ENCODE results near the gene BCL2L11. TPM values are rescaled to one million over a fixed set of nuclear protein-coding genes. Genes with fewer than 3 reads are reported as not detected.

Gene BCL2L11
- total RNA-seq, 4 donors from 2014 or later: 8.8 to 41.8 (median 36.1) TPM

GRCh38 chr2:111165084-111165483 lies 44.4 kb downstream of the BCL2L11 start:
- DNase-seq: no peak
- TF ChIP-seq POLR2AphosphoS5 (IDR thresholded peaks at IDR 0.05): no peak
- no peak for TF ChIP-seq EP300 (IDR thresholded peaks at IDR 0.05; ENCODE audit: low read depth)
- TF ChIP-seq POLR2A (IDR thresholded peaks at IDR 0.05): no peak
- no peak for TF ChIP-seq CTCF (IDR thresholded peaks at IDR 0.05)

GRCh38 chr2:111166115-111166514 lies 45.4 kb downstream of the BCL2L11 start:
- intact Hi-C loops (cut with DNase I; ENCODE audit: low total_unique reads): no loop called here
- in situ Hi-C loops (cut with MboI; ENCODE audit: low pct_ligation_motif_present in 1 of 4, low pct_unique_long_range_greater_than_20kb in 1 of 4, low sequenced_read_pairs in 3 of 4): no loop called here
- Histone ChIP-seq H3K4me1 (peaks cover 5 to 27% (median 10%) of the 10 kb centered on the region in 4 donors), H3K9me3 (no peaks in the 10 kb centered on the region), H3K27ac (no peak overlapping the region), H3K4me3 (no peak overlapping the region), H3K27me3 (no peaks in the 10 kb centered on the region), H3K36me3 (peaks cover 0 to 15% (median 0%) of the 10 kb centered on the region in 4 donors)
- no peak for DNase-seq
- 92 to 100% methylated on average over 2 to 5 of the region's 5 CpGs for WGBS, 2 donors (ENCODE audit: low coverage in 1 of 2)
- TF ChIP-seq POLR2AphosphoS5 (IDR thresholded peaks at IDR 0.05) (no peak), EP300 (IDR thresholded peaks at IDR 0.05; ENCODE audit: low read depth) (no peak), CTCF (IDR thresholded peaks at IDR 0.05) (no peak), POLR2A (IDR thresholded peaks at IDR 0.05) (no peak)

More at GRCh38 chr2:111165084-111165483, 44.4 kb downstream of the BCL2L11 start:
- in situ Hi-C loops (cut with MboI; ENCODE audit: low pct_ligation_motif_present in 1 of 4, low pct_unique_long_range_greater_than_20kb in 1 of 4, low sequenced_read_pairs in 3 of 4) (no loop called here), intact Hi-C loops (cut with DNase I; ENCODE audit: low total_unique reads) (no loop called here)
- 86 to 100% methylated on average over 1 to 7 of the region's 7 CpGs for WGBS, 2 donors (ENCODE audit: low coverage in 1 of 2)
- Histone ChIP-seq H3K27ac (no peak overlapping the region), H3K27me3 (no peaks in the 10 kb centered on the region), H3K4me3 (no peak overlapping the region), H3K4me1 (peaks cover 5 to 35% (median 10%) of the 10 kb centered on the region in 4 donors), H3K36me3 (peaks cover 0 to 15% (median 0%) of the 10 kb centered on the region in 4 donors), H3K9me3 (no peaks in the 10 kb centered on the region)

- Histone ChIP-seq H3K9me3 (no peaks in the 10 kb centered on the region), H3K27ac (no peak overlapping the region), H3K4me3 (no peak overlapping the region), H3K27me3 (no peaks in the 10 kb centered on the region), H3K36me3 (peaks cover 0 to 15% (median 0%) of the 10 kb centered on the region in 4 donors), H3K4me1 (peaks cover 0 to 16% (median 9%) of the 10 kb centered on the region in 4 donors)
- 88% methylated on average over 1 to 9 of the region's 9 CpGs for WGBS, 2 donors (ENCODE audit: low coverage in 1 of 2)
- no peak for DNase-seq
- TF ChIP-seq POLR2AphosphoS5 (IDR thresholded peaks at IDR 0.05): no peak
- no peak for TF ChIP-seq POLR2A (IDR thresholded peaks at IDR 0.05)
- no peak for TF ChIP-seq CTCF (IDR thresholded peaks at IDR 0.05)
- no peak for TF ChIP-seq EP300 (IDR thresholded peaks at IDR 0.05; ENCODE audit: low read depth)
- intact Hi-C loops (cut with DNase I; ENCODE audit: low total_unique reads): no loop called here
- in situ Hi-C loops (cut with MboI; ENCODE audit: low pct_ligation_motif_present in 1 of 4, low pct_unique_long_range_greater_than_20kb in 1 of 4, low sequenced_read_pairs in 3 of 4): no loop called here
Observed at GRCh38 chr2:111167076-111167862, 46.6 kb downstream of the BCL2L11 start.

- intact Hi-C loops (cut with DNase I; ENCODE audit: low total_unique reads) (no loop called here), in situ Hi-C loops (cut with MboI; ENCODE audit: low pct_ligation_motif_present in 1 of 4, low pct_unique_long_range_greater_than_20kb in 1 of 4, low sequenced_read_pairs in 3 of 4) (no loop called here)
- DNase-seq: no peak
- Histone ChIP-seq H3K27ac (no peak overlapping the region), H3K4me1 (peaks cover 0 to 11% (median 7%) of the 10 kb centered on the region in 4 donors), H3K4me3 (no peak overlapping the region), H3K36me3 (peaks cover 0 to 15% (median 0%) of the 10 kb centered on the region in 4 donors), H3K27me3 (no peaks in the 10 kb centered on the region), H3K9me3 (no peaks in the 10 kb centered on the region)
- TF ChIP-seq CTCF (IDR thresholded peaks at IDR 0.05): no peak
- no peak for TF ChIP-seq EP300 (IDR thresholded peaks at IDR 0.05; ENCODE audit: low read depth)
- no peak for TF ChIP-seq POLR2A (IDR thresholded peaks at IDR 0.05)
- no peak for TF ChIP-seq POLR2AphosphoS5 (IDR thresholded peaks at IDR 0.05)
- WGBS, 2 donors (ENCODE audit: low coverage in 1 of 2): 79 to 88% methylated on average over 4 of the region's 4 CpGs
Observed at GRCh38 chr2:111167863-111168162, 47.1 kb downstream of the BCL2L11 start.

All from transverse colon (tissue), 4 donors.